Endothelial cell of umbilical vein (primary cell): Measurements from ENCODE around the gene FOCAD.

Experiments
- CTCF ChIP-seq, 2 donors: IDR thresholded peaks; 1 replicate in 1 of 2; 2 replicates in 1 of 2; pipeline ENCODE4 v1.5.1; 2011; ENCODE audit warnings: low read length in 2 of 2, mild to moderate bottlenecking in 2 of 2, moderate library complexity in 2 of 2, control low read depth in 1 of 2, inconsistent platforms in 1 of 2, low read depth in 1 of 2; ENCODE audit not compliant: insufficient read depth in 1 of 2; ENCODE audit errors: extremely low read depth in 1 of 2
- EZH2 ChIP-seq: IDR thresholded peaks from 2 replicates; pipeline ENCODE4 v1.6.1; 2012; ENCODE audit warnings: borderline replicate concordance, low read depth, mild to moderate bottlenecking, moderate library complexity, low read length, inconsistent platforms; ENCODE audit not compliant: severe bottlenecking
- JUN ChIP-seq: IDR thresholded peaks from 2 replicates; pipeline ENCODE4 v1.6.1; 2011; ENCODE audit warnings: borderline replicate concordance, low read depth; ENCODE audit not compliant: insufficient read length, insufficient read depth
- MAX ChIP-seq: IDR thresholded peaks from 2 replicates; pipeline ENCODE4 v1.6.1; 2011; ENCODE audit not compliant: insufficient read depth, insufficient read length
- MYC ChIP-seq: IDR thresholded peaks from one replicate; pipeline ENCODE4 v1.6.1; 2011; ENCODE audit warnings: mild to moderate bottlenecking, low read depth, low read length
- POLR2A ChIP-seq: IDR thresholded peaks from 2 replicates; pipeline ENCODE4 v1.6.1; 2012; ENCODE audit warnings: low read depth, mild to moderate bottlenecking, control low read depth, low read length
- POLR2AphosphoS5 ChIP-seq: IDR thresholded peaks from 2 replicates; pipeline ENCODE4 v1.6.1; 2012; ENCODE audit warnings: low read depth, mild to moderate bottlenecking, control low read depth, low read length, moderate library complexity; ENCODE audit not compliant: insufficient read depth

- TF ChIP-seq CTCF (IDR thresholded peaks at IDR 0.05; ENCODE audit: extremely low read depth in 1 of 2, insufficient read depth in 1 of 2, low read depth in 1 of 2, low read length in 2 of 2): no peak
- TF ChIP-seq POLR2AphosphoS5: no peak
- TF ChIP-seq JUN: no peak
- no peak for TF ChIP-seq POLR2A
- no peak for TF ChIP-seq MAX
- no peak for TF ChIP-seq EZH2
- no peak for TF ChIP-seq MYC
Measured at GRCh38 chr9:20853866-20854265, 169.8 kb downstream of the FOCAD start.
